EL (cell line): ENCODE measurements around the gene NRG3.
"Not testable (repeated sequence)": the region's sequence is repeated elsewhere in the genome, so short reads cannot be mapped to it uniquely, and the experiment has no call there.

ENCODE experiments used
- DNase-seq: peaks from one replicate; pipeline ENCODE4 v3.0.0-alpha.2; 2016

Gene NRG3

DNA sequence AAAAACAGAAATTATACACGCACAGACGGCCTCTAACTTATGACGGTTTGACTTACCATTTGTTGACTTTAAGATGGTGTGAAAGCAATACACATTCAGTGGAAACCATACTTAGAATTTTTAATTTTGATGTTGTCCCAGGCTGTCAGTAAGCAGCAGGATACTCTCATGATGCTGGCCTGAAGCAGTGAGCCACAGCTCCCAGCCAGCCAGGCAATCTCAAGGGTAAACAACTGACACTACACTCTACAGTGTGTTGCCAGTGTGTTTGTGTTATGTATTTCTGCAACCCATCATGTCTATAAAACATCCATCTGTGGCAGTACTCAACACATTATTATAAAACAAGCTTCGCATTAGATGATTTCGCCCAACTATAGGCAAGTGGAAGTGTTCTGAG, 747.5 kb downstream of the NRG3 start:
- DNase-seq, result no peak

- DNase-seq, result no peak
Observed at GRCh38 chr10:82625512-82626189, 750.7 kb downstream of the NRG3 start.

- no peak for DNase-seq
Observed at GRCh38 chr10:82628373-82628772, 753.4 kb downstream of the NRG3 start.

DNA sequence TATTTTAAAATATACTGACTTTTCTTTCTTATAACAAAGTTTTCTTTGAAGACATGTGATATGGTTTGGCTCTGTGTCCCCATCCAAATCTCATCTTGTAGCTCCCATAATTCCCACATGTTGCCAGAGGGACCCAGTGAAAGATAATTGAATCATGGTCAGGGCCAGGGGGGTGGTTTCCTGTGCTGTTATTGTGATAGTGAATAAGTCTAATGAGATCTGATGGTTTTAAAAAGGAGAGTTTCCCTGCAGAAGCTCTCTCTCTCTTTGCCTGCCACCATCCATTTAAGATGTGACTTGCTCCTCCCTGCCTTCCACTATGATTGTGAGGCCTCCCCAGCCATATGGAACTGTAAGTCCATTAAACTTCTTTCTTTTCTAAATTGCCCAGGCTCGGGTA, 768.1 kb downstream of the NRG3 start:
- DNase-seq, result no peak

DNA sequence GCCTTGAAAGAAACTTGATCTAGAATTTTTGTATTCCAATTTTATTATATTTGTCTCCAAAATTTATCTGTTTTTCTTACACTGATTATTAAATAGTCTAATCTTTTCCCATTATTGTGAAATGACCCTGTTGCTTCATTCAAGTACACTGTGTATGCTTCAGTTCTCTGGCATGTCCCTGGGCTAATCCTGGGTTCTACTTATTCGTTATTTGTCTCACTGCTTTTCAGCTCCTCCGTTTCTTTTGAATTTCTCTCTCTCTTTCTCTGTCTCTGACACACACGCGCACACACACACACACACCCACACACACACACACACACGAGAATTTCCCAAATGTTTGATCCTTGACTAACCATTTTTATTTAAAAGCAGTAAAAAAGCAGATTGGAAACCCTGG, 768.6 kb downstream of the NRG3 start:
- DNase-seq, result no peak

DNA sequence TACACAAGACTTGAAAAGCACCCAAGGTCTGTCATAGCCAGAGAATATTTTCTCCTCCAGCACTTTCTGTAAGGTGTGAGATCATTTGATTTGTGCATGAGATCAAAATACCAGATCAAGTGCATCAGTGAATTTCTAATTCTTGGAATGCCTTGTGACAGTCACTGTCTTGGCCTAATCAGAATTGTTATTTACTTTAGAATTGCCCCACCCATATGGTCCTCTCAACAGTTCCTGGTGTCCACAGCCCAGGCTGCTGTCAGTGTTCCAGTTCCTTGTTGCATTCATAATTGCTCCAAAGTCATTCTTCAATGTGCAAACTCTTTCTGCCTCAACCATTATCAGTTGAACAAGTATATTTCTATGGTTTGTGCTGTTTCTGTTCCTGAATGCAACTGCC, 770.2 kb downstream of the NRG3 start:
- DNase-seq, result no peak

DNA sequence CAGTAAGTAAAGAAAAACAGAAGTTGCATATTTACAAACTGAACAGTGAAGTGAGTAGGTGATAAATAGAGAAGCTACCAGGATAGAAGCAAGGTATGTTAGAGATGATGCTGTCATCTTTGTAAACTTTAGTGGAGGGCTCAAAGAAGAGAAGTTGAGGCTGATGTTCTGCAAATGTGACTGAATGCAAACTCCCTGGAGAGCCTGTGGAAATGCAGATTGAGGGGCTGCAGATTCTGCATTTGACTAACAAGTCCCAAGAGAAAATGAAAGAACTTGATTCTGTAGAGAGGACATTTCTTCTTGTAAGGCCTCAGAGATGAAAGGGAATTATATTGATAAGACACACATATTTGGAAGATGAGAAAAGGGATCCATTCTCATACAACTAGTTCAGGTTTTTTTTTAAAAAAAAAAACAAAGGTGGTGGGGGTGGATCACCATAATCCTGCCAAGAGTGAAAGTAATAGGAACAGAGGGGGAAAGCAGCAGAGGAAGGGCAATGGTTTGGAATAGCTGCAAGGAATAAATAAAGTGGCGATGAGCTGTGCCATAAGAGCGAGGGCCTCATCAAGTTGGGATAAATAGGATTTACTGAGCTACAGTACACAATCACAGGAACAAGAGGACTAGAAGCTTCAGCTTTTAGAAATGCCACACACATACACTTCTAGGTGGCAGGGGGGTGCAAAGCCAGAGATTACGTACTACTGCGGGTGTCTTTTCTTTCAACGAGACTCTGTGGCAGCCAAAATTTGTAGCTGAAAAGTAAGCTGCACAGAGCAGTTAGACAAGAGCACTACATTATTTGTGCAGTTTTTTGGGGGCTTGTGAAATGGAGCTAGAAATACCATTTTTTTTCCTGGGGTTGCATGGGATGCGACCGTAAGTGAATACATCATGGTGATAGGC, 778.5 kb downstream of the NRG3 start:
- DNase-seq, result no peak

DNA sequence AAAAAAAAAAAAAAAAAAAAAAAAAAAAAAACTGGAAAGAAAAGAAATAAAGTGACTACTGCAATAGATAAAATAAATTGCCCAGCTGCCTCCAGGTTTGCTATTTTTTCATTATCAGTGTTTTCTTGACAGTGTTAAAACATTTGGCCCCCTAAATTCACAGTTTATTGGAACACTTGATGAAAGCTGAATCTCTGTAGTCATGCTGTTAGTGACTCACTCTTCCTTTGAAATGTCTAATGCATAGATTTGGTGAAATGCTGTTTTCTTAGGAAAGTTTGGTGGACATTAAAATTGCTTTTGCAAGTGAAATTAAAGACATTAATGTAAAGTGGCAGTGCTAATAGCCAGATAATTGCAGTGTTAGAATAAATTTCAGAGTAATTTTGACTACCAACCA, 785.2 kb downstream of the NRG3 start:
- DNase-seq, result no peak

GRCh38 chr10:82660986-82661385, 786.0 kb downstream of the NRG3 start:
- DNase-seq, result no peak

GRCh38 chr10:82661701-82662100, 786.7 kb downstream of the NRG3 start:
- no peak for DNase-seq

DNA sequence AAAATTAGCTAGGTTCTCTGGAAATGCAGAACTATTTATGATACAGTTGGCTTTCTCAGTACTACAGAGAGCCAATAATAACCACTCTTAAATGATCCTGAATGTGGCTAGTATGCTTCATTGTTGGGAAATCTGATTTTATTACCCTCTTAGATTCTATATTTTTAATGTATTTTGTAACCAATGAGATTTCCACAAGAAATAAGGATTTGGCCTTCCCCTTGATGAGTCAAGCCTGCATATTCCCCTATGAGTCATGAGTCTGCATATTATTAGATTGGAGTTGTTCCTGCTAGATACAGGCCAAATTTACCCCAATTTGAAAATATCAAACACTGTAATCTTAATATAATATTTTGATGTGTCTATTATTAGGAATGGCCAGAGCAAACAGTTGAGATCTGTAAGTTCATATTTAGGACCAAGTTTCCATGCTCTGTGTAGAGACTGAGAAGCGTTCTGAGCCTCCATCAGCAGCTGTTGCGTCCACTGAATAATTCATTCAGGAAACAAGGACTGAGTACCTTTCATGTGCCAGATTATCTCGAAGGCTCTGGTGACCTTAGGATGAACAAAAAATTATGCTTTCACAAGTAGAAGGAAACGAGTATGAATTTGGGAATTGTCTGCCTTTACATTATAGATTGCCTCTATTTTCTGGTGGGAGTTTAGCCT, 793.4 kb downstream of the NRG3 start:
- DNase-seq, result no peak

DNA sequence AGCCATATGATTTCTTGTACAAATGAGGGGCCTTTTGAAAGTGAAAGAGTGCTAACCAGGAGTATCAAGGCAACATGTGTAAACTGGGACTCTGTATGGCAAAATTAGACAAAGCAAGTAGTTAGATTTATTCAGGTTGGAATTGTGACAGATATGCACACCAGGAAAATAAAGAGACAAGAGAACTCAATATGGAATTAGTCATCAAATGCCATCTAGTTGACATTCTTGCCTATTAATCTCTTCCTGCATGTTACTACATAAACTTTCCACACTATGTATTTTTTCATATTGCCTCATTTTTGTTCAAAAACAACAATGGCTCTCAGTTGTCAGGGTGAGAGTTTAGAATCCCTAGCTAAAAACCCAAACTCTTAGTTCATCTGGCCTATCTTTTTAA, 799.0 kb downstream of the NRG3 start:
- DNase-seq, result no peak

- DNase-seq, result not testable (repeated sequence)
Observed at GRCh38 chr10:82677932-82678331, 802.9 kb downstream of the NRG3 start.

DNA sequence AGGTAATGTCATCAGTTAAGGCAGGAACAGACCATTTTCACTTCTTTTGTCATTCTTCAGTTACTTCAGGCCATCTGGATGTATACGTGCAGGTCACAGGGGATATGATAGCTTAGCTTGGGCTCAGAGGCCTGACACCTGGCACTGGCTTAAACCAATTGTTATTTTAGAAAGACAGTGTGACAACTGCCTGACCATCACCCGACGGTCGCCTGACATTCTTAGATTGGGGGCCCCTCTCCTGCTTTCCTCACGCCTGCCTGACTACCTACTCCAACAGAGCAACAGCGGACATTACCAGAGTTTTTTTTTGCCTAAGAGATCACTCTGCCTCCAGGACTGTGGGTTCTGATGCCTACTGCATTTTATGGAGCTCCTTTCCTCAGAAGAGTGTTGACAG, 803.5 kb downstream of the NRG3 start:
- not testable (repeated sequence) for DNase-seq

GRCh38 chr10:82680608-82681007, 805.6 kb downstream of the NRG3 start:
- DNase-seq, result no peak

- no peak for DNase-seq
Observed at GRCh38 chr10:82683945-82684344, 809.0 kb downstream of the NRG3 start.

- DNase-seq, result no peak
Observed at GRCh38 chr10:82685087-82685486, 810.1 kb downstream of the NRG3 start.

DNA sequence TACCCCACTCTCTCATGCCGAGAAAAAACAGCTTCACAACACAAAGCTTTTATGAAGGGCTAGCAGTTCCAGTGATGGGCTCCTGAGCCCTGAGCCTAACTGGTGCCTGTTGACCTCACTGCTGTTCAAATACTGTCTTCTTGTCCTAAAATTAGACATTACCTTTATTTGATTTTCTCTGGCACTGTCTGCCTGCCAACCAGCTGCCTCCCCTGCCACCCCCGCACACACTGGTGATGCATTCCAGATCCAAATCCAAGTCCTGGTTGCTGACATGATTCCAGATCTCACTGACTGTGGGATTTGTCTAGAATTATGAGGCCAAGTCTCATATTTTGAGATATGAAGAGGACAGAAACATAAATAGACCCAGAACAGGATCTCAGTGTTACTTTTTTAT, 816.2 kb downstream of the NRG3 start:
- DNase-seq, result no peak

DNA sequence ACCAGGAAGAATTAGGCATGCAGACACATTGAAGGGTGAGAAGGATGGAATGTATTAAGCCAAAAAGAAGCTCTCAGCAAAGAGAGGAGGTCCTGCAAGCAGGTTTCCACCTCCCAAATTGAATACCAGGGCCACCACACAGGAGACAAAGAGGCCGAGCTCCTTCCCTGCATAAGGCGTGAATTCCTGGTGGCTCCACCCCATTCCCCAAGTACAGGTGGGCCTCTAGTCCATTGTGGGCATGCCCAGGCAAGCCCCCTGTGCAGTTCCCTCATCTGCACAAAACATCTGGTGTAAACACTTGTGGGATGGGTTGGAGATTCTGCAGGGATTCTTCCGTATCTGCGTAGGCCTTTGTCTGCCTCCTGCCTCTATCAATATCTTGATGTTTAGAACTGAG, 817.5 kb downstream of the NRG3 start:
- no peak for DNase-seq

DNA sequence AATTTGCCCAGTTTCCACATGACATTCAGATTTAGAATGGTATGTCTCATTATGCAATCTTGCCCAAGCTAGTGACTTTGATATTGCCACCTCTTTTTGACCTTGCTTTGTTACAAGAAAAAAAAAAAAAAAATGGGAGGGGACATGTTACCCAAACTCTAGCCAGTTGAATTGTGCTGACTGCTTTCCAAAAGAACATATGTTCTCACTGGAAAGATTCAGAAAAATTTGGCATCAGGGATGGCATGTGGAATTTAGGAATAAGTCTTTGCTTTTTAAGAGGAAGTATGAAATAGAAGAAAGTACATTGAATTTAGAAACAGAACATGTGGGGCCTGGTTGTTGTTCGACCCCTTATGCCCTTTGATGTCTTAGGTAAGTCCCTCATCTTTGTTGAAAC, 846.8 kb downstream of the NRG3 start:
- no peak for DNase-seq

DNA sequence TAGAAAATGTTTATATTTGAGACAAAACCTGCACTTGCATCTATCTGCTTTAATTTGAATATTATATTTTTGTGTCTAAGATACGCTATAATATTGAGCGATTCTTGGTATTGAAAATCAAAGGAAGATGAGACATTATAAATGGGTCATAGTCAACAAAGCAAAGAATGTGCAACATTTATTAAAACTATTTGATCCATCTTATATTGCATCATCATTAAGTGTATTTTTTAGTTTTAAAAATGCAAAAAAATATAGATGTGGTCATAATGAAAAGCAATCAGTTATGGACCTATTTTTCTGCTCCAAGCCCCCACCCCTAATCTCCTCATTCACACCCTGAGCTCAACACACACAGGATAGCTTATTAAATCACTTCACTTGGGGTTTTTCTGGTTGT, 847.3 kb downstream of the NRG3 start:
- no peak for DNase-seq

DNA sequence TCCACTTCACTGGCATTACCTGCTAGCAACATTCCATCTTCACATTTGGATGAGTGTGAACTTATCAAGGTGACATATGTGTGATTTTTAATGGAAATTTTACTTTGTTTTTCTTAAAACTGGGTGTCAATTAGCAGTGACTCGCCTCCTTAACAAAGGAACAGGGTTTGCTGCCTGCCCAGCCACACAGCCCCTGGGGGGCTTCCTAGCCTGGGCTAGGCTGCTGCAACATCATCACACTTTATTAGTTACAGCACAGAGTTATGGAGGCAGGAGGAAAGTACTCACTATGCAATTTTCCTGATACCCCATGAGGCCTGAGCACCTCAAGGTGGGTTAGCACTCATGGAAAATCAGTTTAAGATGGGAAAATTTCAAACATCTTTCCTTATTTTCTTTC, 861.3 kb downstream of the NRG3 start:
- no peak for DNase-seq

DNA sequence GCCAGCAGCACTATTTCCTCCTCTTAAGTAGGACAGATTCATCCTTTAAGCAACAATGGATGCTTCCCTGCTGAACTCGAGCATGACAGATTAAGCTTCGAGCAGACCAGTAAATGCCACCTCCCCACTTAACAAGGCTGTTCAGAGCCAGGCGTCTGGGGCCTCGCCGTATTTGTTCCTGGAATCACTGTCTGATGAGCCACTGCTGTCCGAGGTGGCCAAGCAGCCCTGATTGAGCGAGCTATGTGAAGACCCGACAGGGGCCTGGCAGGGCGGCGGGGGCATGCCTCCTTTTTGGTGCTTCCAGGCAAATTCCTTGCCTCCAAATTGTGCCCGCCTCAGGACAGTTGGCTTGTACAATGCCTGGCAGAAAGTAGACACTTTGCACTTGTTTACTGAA, 862.6 kb downstream of the NRG3 start:
- no peak for DNase-seq

DNA sequence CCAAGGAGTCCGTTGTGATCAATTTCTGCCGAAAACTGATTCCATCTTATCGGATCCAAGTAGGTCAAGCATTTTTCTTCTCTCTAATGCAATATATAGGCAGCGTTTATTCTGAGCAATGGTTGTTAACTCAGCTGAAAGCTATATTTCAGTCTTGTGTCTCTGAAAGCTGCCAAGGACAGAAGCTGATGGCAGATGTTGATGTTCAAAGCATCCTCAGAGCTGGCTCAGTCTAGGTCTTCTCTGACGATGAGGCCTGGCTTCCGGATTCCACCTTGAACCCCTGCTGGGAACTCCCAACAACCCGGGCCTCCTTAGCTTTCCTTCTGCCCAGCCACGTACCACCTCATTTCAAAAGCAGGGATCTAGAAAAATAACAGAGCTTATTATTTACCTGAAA, 863.6 kb downstream of the NRG3 start:
- no peak for DNase-seq
